ENCODE measurements around the gene EZH1.

DNA sequence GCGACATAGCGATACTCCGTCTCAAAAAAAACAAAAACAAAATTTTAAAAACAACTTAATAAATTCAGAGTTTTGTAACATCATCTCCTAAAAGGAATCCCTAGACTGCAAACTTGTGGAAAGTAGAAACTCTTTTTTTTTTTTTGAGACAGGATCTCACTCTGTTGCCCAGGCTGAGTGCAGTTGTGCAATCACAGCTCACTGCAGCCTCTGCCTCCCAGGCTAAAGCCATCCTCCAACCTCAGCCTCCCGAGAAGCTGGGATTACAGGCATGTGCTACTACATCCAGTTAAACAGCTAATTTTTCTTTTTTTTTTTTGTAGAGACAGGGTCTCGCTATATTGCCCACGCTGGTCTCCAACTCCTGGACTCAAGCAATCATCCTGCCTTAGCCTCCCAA, 19.7 kb downstream of the EZH1 start:
- TF ChIP-seq, protein P1, sequence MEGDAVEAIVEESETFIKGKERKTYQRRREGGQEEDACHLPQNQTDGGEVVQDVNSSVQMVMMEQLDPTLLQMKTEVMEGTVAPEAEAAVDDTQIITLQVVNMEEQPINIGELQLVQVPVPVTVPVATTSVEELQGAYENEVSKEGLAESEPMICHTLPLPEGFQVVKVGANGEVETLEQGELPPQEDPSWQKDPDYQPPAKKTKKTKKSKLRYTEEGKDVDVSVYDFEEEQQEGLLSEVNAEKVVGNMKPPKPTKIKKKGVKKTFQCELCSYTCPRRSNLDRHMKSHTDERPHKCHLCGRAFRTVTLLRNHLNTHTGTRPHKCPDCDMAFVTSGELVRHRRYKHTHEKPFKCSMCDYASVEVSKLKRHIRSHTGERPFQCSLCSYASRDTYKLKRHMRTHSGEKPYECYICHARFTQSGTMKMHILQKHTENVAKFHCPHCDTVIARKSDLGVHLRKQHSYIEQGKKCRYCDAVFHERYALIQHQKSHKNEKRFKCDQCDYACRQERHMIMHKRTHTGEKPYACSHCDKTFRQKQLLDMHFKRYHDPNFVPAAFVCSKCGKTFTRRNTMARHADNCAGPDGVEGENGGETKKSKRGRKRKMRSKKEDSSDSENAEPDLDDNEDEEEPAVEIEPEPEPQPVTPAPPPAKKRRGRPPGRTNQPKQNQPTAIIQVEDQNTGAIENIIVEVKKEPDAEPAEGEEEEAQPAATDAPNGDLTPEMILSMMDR (IDR thresholded peaks at IDR 0.05) = no peak
- TF ChIP-seq POLR2A (IDR thresholded peaks at IDR 0.05) = no peak
